B cell (primary cell): ENCODE measurements around the gene PDP2. TPM values are rescaled to one million over a fixed set of nuclear protein-coding genes. Genes with fewer than 3 reads are reported as not detected.

Source experiments
- ATAC-seq: fragments of 200-7000 bp; cut with Tn5 transposase; one replicate; pipeline ENCODE4 v1.10.0; 2021; ENCODE audit warnings: low read depth, mild to moderate bottlenecking, moderate number of reproducible peaks, moderate library complexity
- CTCF ChIA-PET: fragments of 350-600 bp; sonication (Branson Sonifier 250); formaldehyde crosslinking; loops from one replicate; lab custom pipeline; 2021; ENCODE audit warnings: antibody characterized with exemption, inconsistent platforms; lab: Charles Lee
- POLR2A ChIA-PET: fragments of 350-600 bp; sonication (Branson Sonifier 250); formaldehyde crosslinking; loops from one replicate; lab custom pipeline; 2021; ENCODE audit warnings: antibody characterized with exemption; lab: Charles Lee
- DNase-seq: peaks from one replicate; pipeline ENCODE4 v3.0.0; 2013
- H2AFZ ChIP-seq: 2 replicates; pipeline ENCODE4 v1.6.1; 2012; ENCODE audit warnings: mild to moderate bottlenecking, low read depth, low read length; ENCODE audit not compliant: insufficient read depth, poor library complexity, severe bottlenecking
- H3K27ac ChIP-seq, 2 donors: 1 replicate in 1 of 2; 2 replicates in 1 of 2; pipeline ENCODE4 v1.5.1; 2012 to 2013; ENCODE audit warnings: low read length in 2 of 2, mild to moderate bottlenecking in 2 of 2, moderate library complexity in 1 of 2
- H3K27me3 ChIP-seq, 4 experiments: fragments of 200-600 bp in 1 of 4; sonication (generic) in 1 of 4; replicated peaks in 1 of 4; 1 replicate in 2 of 4; 2 replicates in 2 of 4; pipeline versions ENCODE4 v1.6.1 to v1.7.0; 2013 to 2016; ENCODE audit warnings: low read length in 3 of 4, mild to moderate bottlenecking in 2 of 4, mixed read lengths in 1 of 4, moderate library complexity in 1 of 4; ENCODE audit not compliant: insufficient read depth in 4 of 4, control insufficient read depth in 3 of 4; ENCODE audit errors: control extremely low read depth in 1 of 4
- H3K36me3 ChIP-seq, 2 experiments: replicated peaks in 1 of 2; 1 replicate in 1 of 2; 2 replicates in 1 of 2; pipeline versions ENCODE4 v1.6.1 to v1.7.1; 2013; ENCODE audit warnings: low read length in 1 of 2; ENCODE audit not compliant: insufficient read depth in 2 of 2, control insufficient read depth in 1 of 2; ENCODE audit errors: control extremely low read depth in 1 of 2, extremely low read depth in 1 of 2
- H3K4me1 ChIP-seq, 2 donors: fragments of 200-600 bp in 1 of 2; sonication (generic) in 1 of 2; 1 replicate in 1 of 2; 2 replicates in 1 of 2; pipeline versions ENCODE4 v1.5.1 to v1.6.1; 2013 to 2017; ENCODE audit warnings: low read length in 2 of 2; ENCODE audit not compliant: control insufficient read depth in 2 of 2, insufficient read depth in 2 of 2
- H3K4me2 ChIP-seq: replicated peaks from 2 replicates; pipeline ENCODE3; 2012; ENCODE audit warnings: mild to moderate bottlenecking, low read depth, low read length; ENCODE audit not compliant: poor library complexity, severe bottlenecking
- H3K4me3 ChIP-seq, 5 experiments: fragments of 200-600 bp in 1 of 5; sonication (generic) in 1 of 5; 1 replicate in 3 of 5; 2 replicates in 2 of 5; pipeline versions ENCODE4 v1.5.1 to v1.7.0; 2011 to 2016; ENCODE audit warnings: low read length in 4 of 5, mild to moderate bottlenecking in 4 of 5, low read depth in 2 of 5, control low read depth in 1 of 5, moderate library complexity in 1 of 5; ENCODE audit not compliant: insufficient read depth in 1 of 5; ENCODE audit errors: control extremely low read depth in 1 of 5, extremely low read depth in 1 of 5
- H3K79me2 ChIP-seq: fragments of 200-600 bp; sonication (generic); one replicate; pipeline ENCODE4 v1.6.0; 2016; ENCODE audit warnings: low read length; ENCODE audit not compliant: control insufficient read depth, insufficient read depth
- H3K9ac ChIP-seq: fragments of 200-600 bp; sonication (generic); 2 replicates; pipeline ENCODE4 v1.6.1; 2017; ENCODE audit warnings: mild to moderate bottlenecking, low read length, moderate library complexity
- H3K9me3 ChIP-seq, 3 donors: one replicate each; pipeline versions ENCODE4 v1.6.1 to v1.7.1; 2013; ENCODE audit warnings: low read length in 2 of 3; ENCODE audit not compliant: control insufficient read depth in 2 of 3, insufficient read depth in 1 of 3; ENCODE audit errors: control extremely low read depth in 1 of 3
- H4K20me1 ChIP-seq: 2 replicates; pipeline ENCODE4 v1.6.0; 2012; ENCODE audit warnings: mild to moderate bottlenecking, low read length; ENCODE audit not compliant: insufficient read depth, control insufficient read depth, poor library complexity, severe bottlenecking
- H3K27ac Mint-ChIP-seq: one replicate; pipeline ENCODE4 v1.8.0; 2021; ENCODE audit warnings: mixed read lengths
- H3K27me3 Mint-ChIP-seq: one replicate; pipeline ENCODE4 v1.8.0; 2021; ENCODE audit warnings: mixed read lengths
- H3K4me1 Mint-ChIP-seq: one replicate; pipeline ENCODE4 v1.8.0; 2021; ENCODE audit warnings: mixed read lengths
- H3K4me3 Mint-ChIP-seq: one replicate; pipeline ENCODE4 v1.8.0; 2021; ENCODE audit warnings: mixed read lengths
- H3K9me3 Mint-ChIP-seq: one replicate; pipeline ENCODE4 v1.8.0; 2022; ENCODE audit warnings: mixed read lengths; ENCODE audit not compliant: insufficient read depth
- CTCF ChIP-seq: fragments of 200-600 bp; IDR thresholded peaks from one replicate; pipeline ENCODE4 v1.8.0; 2022; ENCODE audit warnings: antibody characterized with exemption, mild to moderate bottlenecking
- EZH2 ChIP-seq: IDR thresholded peaks from 2 replicates; pipeline ENCODE4 v1.6.1; 2012; ENCODE audit warnings: borderline replicate concordance, low read depth, mild to moderate bottlenecking, moderate library complexity, low read length; ENCODE audit not compliant: insufficient read depth, poor library complexity, severe bottlenecking
- WGBS: methylation state at CpG from one replicate; pipeline ENCODE4 v1.1.5; 2013; ENCODE audit warnings: missing lambda C conversion rate; ENCODE audit not compliant: insufficient coverage; 5-methylcytosine and 5-hydroxymethylcytosine counted together
- intact Hi-C: fragments of 100-400 bp; cut with micrococcal nuclease; formaldehyde crosslinking; loops from one replicate; pipeline ENCODE4 v1.10.0; 2022
- polyA plus RNA-seq: library from polyadenylated mRNA; depleted of rRNA; stranded (reverse); fragments of >200 nt; gene quantifications from 2 replicates; pipeline ENCODE4 v1.2.3, GENCODE V29; 2012
- total RNA-seq, 2 donors: library from RNA; stranded (reverse); fragments of 120-200 nt in 1 of 2; gene quantifications; 1 replicate in 1 of 2; 2 replicates in 1 of 2; pipeline versions ENCODE4 v1.2.3 to v1.2.4, GENCODE V29; 2013 to 2022

Gene PDP2
- total and polyA plus RNA-seq, 2 donors (not counting 1 experiment from before 2014, with no cell fraction given), result 1.9 to 18.7 TPM

- ATAC-seq (peak; percentile 68), DNase-seq (peak; percentile 64)
- Histone ChIP-seq H3K4me2 (peak overlapping the region; percentile 88), H3K9ac (peak overlapping the region; percentile 59), H3K79me2 (no peaks in the 10 kb centered on the region), H3K36me3 (peaks cover 0 to 2% of the 10 kb centered on the region in 2 experiments), H3K27me3 (peaks cover 0 to 46% (median 14%) of the 10 kb centered on the region in 4 experiments), H3K9me3 (peaks cover 0 to 8% (median 0%) of the 10 kb centered on the region in 3 donors), H3K27ac (no peak overlapping the region), H3K4me3 (peak overlapping the region in 4 of 5 experiments; percentile 21 to 47 (median 44)), H4K20me1 (no peaks in the 10 kb centered on the region), H3K4me1 (peaks cover 11 to 12% of the 10 kb centered on the region in 2 donors), H2AFZ (peak overlapping the region; percentile 66)
- H3K4me1 Mint-ChIP-seq, result peaks cover 12% of the 10 kb centered on the region
- peaks cover 32% of the 10 kb centered on the region for H3K27me3 Mint-ChIP-seq
- H3K4me3 Mint-ChIP-seq, result peak overlapping the region; percentile 81
- no peak overlapping the region for H3K27ac Mint-ChIP-seq
- no peaks in the 10 kb centered on the region for H3K9me3 Mint-ChIP-seq
- intact Hi-C loops, result no loop called here
- TF ChIP-seq EZH2, result no peak
- TF ChIP-seq CTCF, result peak; percentile 51
- POLR2A ChIA-PET, result interaction anchor here (0.6 kb wide), 1 partner anchor 320 kb away, joined by 3 read pairs; no protein-coding TSS in a partner anchor
- WGBS, result 8% methylated on average over 69 of the region's 72 CpGs
- CTCF ChIA-PET, result no interaction called here
Observed at GRCh38 chr16:66924527-66925321, 44.4 kb downstream of the PDP2 start.

GRCh38 chr16:66925322-66925840, 45.1 kb downstream of the PDP2 start, which contains the start of gene RRAD:
RRAD (minus strand) TSS chr16:66925535; CDS start chr16:66925179, 356 bp downstream.
- Histone ChIP-seq H3K27ac (no peak within 1 kb of the TSS), H3K79me2 (no peaks in the 10 kb centered on the region), H3K9me3 (peaks cover 0 to 8% (median 0%) of the 10 kb centered on the region in 3 donors), H3K4me1 (peaks cover 11 to 12% of the 10 kb centered on the region in 2 donors), H3K27me3 (peaks cover 0 to 41% (median 14%) of the 10 kb centered on the region in 4 experiments), H3K9ac (peak within 1 kb of the TSS; percentile 59), H3K36me3 (peaks cover 0 to 2% of the 10 kb centered on the region in 2 experiments), H3K4me3 (peak within 1 kb of the TSS in 4 of 5 experiments; percentile 21 to 47 (median 44)), H3K4me2 (peak within 1 kb of the TSS; percentile 88), H4K20me1 (no peaks in the 10 kb centered on the region), H2AFZ (peak within 1 kb of the TSS; percentile 66)
- Mint-ChIP-seq H3K27me3 (peaks cover 32% of the 10 kb centered on the region), H3K4me1 (peaks cover 12% of the 10 kb centered on the region), H3K9me3 (no peaks in the 10 kb centered on the region), H3K27ac (no peak within 1 kb of the TSS), H3K4me3 (peak within 1 kb of the TSS; percentile 81)
- ChIA-PET POLR2A (no interaction called here), CTCF (no interaction called here)
- TF ChIP-seq CTCF (no peak), EZH2 (peak; percentile 83)
- DNase-seq (peak; percentile 41), ATAC-seq (peak; percentile 9)
- intact Hi-C loops, result no loop called here
- WGBS, result 7% methylated on average over 24 of the region's 42 CpGs
